GM20000 (cell line): ENCODE measurements around the gene CYFIP1.

Experiments used
- DNase-seq: peaks from one replicate; pipeline ENCODE4 v3.0.0; 2012; ENCODE audit warnings: low spot score
- CTCF ChIP-seq: IDR thresholded peaks from 2 replicates; pipeline ENCODE4 v1.5.1; 2012; ENCODE audit warnings: mild to moderate bottlenecking, control low read depth; ENCODE audit errors: extremely low read depth, missing control alignments

The CYFIP1 gene

GRCh38 chr15:22947101-22948000, 32.8 kb downstream of the CYFIP1 start:
- TF ChIP-seq CTCF = no peak
- DNase-seq = no peak

GRCh38 chr15:22945071-22945470, 35.1 kb downstream of the CYFIP1 start:
- DNase-seq = no peak
- no peak for TF ChIP-seq CTCF

- DNase-seq = no peak
- TF ChIP-seq CTCF = no peak
These were observed 35.5 kb downstream of the CYFIP1 start for GRCh38 chr15:22944651-22945050.

GRCh38 chr15:22942877-22943276, 37.3 kb downstream of the CYFIP1 start:
- no peak for DNase-seq

GRCh38 chr15:22942306-22942855, 37.8 kb downstream of the CYFIP1 start:
- TF ChIP-seq CTCF = no peak
- DNase-seq = no peak

More at GRCh38 chr15:22942877-22943276, 37.3 kb downstream of the CYFIP1 start:
- TF ChIP-seq CTCF = no peak

GRCh38 chr15:22941179-22941578, 39.0 kb downstream of the CYFIP1 start:
- no peak for DNase-seq
- TF ChIP-seq CTCF = no peak

GRCh38 chr15:22939652-22940061, 40.5 kb downstream of the CYFIP1 start:
- TF ChIP-seq CTCF = no peak

More at GRCh38 chr15:22939652-22940061, 40.5 kb downstream of the CYFIP1 start:
- no peak for DNase-seq
